HepG2 (cell line): Measurements from ENCODE around the gene TNFSF13. TPM values are rescaled to one million over a fixed set of nuclear protein-coding genes. Genes with fewer than 3 reads are reported as not detected.
A peak's percentile ranks its signal among the peaks of the same experiment; 100 is the strongest.

Experiments used
- DMAP1 ChIP-seq: IDR thresholded peaks from 2 replicates; pipeline ENCODE4 v1.6.1; 2016
- ELF1 ChIP-seq: sonication (generic); formaldehyde crosslinking; IDR thresholded peaks from 2 replicates; pipeline ENCODE4 v1.4.0; 2020; ENCODE audit warnings: missing genetic modification reagents
- ELF3 ChIP-seq: IDR thresholded peaks from 2 replicates; pipeline ENCODE4 v1.6.1; 2016; ENCODE audit warnings: missing genetic modification reagents, missing compliant biosample characterization
- SNAPC2 ChIP-seq: sonication (generic); formaldehyde crosslinking; IDR thresholded peaks from 2 replicates; pipeline ENCODE4 v1.8.1; 2022; ENCODE audit warnings: mild to moderate bottlenecking, missing genetic modification reagents
- THAP7 ChIP-seq: sonication (generic); formaldehyde crosslinking; IDR thresholded peaks from 2 replicates; pipeline ENCODE4 v1.8.1; 2023; ENCODE audit warnings: mild to moderate bottlenecking, missing genetic modification reagents
- XBP1 ChIP-seq: sonication (generic); formaldehyde crosslinking; IDR thresholded peaks from 2 replicates; pipeline ENCODE4 v1.5.0; 2020; ENCODE audit warnings: missing genetic modification reagents
- ZKSCAN1 ChIP-seq: fragments of 150-350 bp; IDR thresholded peaks from 2 replicates; pipeline ENCODE4 v1.6.1; 2014; ENCODE audit warnings: low read length
- ZNF280D ChIP-seq: sonication (generic); formaldehyde crosslinking; IDR thresholded peaks from 2 replicates; pipeline ENCODE4 v1.5.1; 2020; ENCODE audit warnings: mild to moderate bottlenecking, missing genetic modification reagents
- ZNF331 ChIP-seq: sonication (generic); formaldehyde crosslinking; IDR thresholded peaks from 2 replicates; pipeline ENCODE4 v1.4.0; 2020; ENCODE audit warnings: missing genetic modification reagents
- ZNF335 ChIP-seq: sonication (generic); formaldehyde crosslinking; IDR thresholded peaks from 2 replicates; pipeline ENCODE4 v1.4.0; 2020; ENCODE audit warnings: missing genetic modification reagents
- ZNF605 ChIP-seq: sonication (generic); formaldehyde crosslinking; IDR thresholded peaks from 2 replicates; pipeline ENCODE4 v1.8.0; 2022; ENCODE audit warnings: mild to moderate bottlenecking, missing genetic modification reagents
- ZNF761 ChIP-seq: sonication (generic); formaldehyde crosslinking; conservative IDR thresholded peaks from 2 replicates; pipeline ENCODE4 v1.4.0; 2020; ENCODE audit warnings: mild to moderate bottlenecking, missing genetic modification reagents
- ZNF773 ChIP-seq: sonication (generic); formaldehyde crosslinking; IDR thresholded peaks from 2 replicates; pipeline ENCODE4 v1.4.0; 2020; ENCODE audit warnings: missing genetic modification reagents, borderline replicate concordance
- ZNF879 ChIP-seq: sonication (generic); formaldehyde crosslinking; IDR thresholded peaks from 2 replicates; pipeline ENCODE4 v1.8.1; 2023; ENCODE audit warnings: missing genetic modification reagents
- ZSCAN9 ChIP-seq: IDR thresholded peaks from 2 replicates; pipeline ENCODE4 v1.6.1; 2016; ENCODE audit warnings: borderline replicate concordance
- polyA plus RNA-seq, 8 experiments: library from polyadenylated mRNA; depleted of rRNA in 3 of 8; stranded (reverse) in 7 of 8; unstranded in 1 of 8; fragments of >200 nt; fragmentation: Illumina TruSeq in 4 of 8; extraction: Trizol in 4 of 8; gene quantifications; 2 replicates each; pipeline versions ENCODE4 v1.2.1 to v1.2.3, GENCODE V29; 2011 to 2016; ENCODE audit warnings: low read depth in 4 of 8, missing spikeins in 1 of 8, mixed read lengths in 1 of 8; ENCODE audit not compliant: insufficient read depth in 1 of 8
- total RNA-seq, 5 experiments: library from RNA; depleted of rRNA; stranded (reverse); fragments of >200 nt; fragmentation: Illumina TruSeq; extraction: Trizol; gene quantifications; 2 replicates each; pipeline ENCODE4 v1.2.3, GENCODE V29; 2016; ENCODE audit warnings: low read depth in 1 of 5
- TF ChIP-seq, protein P1 (sequence below): conservative IDR thresholded peaks from 2 replicates; pipeline ENCODE4 v1.6.1; 2018; ENCODE audit warnings: missing genetic modification reagents
- TF ChIP-seq, protein P2 (sequence below): sonication (generic); formaldehyde crosslinking; IDR thresholded peaks from 2 replicates; pipeline ENCODE4 v1.4.0; 2020; ENCODE audit warnings: mild to moderate bottlenecking, missing genetic modification reagents

Gene TNFSF13
- total and polyA plus RNA-seq, 2 of the 13 experiments (the other 11 are each of a cell fraction or from before 2014, with no cell fraction given) = 2.5 to 3.3 TPM

- TF ChIP-seq DMAP1 (CRISPR knock-in tag) (no peak; the same call in 1 of the 2 replicates), ZNF761 (no peak), XBP1 (no peak), ELF3 (CRISPR knock-in tag) (peak; percentile 89; the same call in 1 of the 2 replicates), ZNF773 (CRISPR knock-in tag) (no peak), SNAPC2 (no peak), ZKSCAN1 (no peak), ELF1 (CRISPR knock-in tag) (peak; percentile 83), THAP7 (CRISPR knock-in tag) (no peak), ZSCAN9 (0 out of 2 replicates have a peak, but pooled peaks have one; percentile 17), ZNF605 (peak; percentile 75; the same call in 1 of the 2 replicates), ZNF331 (CRISPR knock-in tag) (peak; percentile 68; the same call in 1 of the 2 replicates), ZNF280D (CRISPR knock-in tag) (no peak), ZNF335 (CRISPR knock-in tag) (no peak), ZNF879 (CRISPR knock-in tag) (no peak)
- TF ChIP-seq, protein P1, sequence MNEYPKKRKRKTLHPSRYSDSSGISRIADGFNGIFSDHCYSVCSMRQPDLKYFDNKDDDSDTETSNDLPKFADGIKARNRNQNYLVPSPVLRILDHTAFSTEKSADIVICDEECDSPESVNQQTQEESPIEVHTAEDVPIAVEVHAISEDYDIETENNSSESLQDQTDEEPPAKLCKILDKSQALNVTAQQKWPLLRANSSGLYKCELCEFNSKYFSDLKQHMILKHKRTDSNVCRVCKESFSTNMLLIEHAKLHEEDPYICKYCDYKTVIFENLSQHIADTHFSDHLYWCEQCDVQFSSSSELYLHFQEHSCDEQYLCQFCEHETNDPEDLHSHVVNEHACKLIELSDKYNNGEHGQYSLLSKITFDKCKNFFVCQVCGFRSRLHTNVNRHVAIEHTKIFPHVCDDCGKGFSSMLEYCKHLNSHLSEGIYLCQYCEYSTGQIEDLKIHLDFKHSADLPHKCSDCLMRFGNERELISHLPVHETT (CRISPR knock-in tag) = no peak
- TF ChIP-seq, protein P2, sequence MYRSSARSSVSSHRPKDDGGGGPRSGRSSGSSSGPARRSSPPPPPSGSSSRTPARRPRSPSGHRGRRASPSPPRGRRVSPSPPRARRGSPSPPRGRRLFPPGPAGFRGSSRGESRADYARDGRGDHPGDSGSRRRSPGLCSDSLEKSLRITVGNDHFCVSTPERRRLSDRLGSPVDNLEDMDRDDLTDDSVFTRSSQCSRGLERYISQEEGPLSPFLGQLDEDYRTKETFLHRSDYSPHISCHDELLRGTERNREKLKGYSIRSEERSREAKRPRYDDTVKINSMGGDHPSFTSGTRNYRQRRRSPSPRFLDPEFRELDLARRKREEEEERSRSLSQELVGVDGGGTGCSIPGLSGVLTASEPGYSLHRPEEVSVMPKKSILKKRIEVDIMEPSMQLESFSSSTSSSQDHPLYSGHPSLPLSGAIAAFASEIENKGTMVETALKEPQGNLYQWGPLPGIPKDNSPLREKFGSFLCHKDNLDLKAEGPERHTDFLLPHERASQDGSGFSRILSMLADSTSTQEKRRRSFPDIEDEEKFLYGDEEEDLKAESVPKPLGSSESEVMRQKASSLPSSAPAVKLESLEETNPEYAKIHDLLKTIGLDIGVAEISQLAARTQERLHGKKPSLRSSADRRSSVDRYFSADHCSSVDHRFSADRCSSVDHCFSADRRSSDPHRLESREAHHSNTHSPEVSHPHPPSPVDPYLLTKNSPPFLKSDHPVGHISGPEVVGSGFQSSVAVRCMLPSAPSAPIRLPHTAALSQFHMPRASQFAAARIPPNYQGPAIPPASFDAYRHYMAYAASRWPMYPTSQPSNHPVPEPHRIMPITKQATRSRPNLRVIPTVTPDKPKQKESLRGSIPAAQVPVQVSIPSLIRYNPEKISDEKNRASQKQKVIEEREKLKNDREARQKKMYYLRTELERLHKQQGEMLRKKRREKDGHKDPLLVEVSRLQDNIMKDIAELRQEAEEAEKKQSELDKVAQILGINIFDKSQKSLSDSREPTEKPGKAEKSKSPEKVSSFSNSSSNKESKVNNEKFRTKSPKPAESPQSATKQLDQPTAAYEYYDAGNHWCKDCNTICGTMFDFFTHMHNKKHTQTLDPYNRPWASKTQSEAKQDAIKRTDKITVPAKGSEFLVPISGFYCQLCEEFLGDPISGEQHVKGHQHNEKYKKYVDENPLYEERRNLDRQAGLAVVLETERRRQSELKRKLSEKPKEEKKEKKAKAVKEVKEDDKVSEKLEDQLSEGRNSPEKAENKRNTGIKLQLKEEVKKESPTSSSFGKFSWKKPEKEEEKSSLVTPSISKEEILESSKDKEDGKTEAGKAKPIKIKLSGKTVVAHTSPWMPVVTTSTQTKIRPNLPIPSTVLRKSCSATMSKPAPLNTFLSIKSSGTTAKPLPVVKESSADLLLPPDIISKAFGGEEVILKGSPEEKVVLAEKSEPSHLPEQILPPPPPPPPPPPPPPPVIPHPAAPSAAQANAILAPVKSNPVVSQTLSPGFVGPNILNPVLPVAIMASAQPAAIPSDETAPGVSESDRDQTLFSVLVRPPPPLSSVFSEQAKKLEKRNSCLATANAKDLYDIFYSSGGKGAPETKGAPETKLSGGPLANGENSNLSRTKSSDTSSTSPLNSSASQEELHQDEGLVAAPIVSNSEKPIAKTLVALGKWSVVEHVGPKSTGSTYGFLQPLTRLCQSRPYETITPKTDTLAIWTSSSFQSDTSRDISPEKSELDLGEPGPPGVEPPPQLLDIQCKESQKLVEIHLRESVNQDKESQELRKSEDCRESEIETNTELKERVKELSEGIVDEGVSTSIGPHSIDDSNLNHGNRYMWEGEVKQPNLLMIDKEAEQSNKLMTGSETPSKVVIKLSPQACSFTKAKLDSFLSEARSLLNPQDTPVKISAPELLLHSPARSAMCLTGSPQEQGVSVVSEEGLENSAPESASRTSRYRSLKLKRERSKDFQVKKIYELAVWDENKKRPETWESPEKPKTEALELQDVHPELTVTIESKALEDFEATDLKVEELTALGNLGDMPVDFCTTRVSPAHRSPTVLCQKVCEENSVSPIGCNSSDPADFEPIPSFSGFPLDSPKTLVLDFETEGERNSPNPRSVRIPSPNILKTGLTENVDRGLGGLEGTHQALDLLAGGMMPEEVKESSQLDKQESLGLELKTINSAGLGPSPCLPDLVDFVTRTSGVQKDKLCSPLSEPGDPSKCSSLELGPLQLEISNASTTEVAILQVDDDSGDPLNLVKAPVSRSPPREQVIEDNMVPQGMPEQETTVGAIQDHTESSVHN (CRISPR knock-in tag) = no peak
These were observed 591 bp upstream of the TNFSF13 start (continued) for GRCh38 chr17:7557775-7558543.
